ENCODE data around the gene FAM170B. TPM values are rescaled to one million over a fixed set of nuclear protein-coding genes. Genes with fewer than 3 reads are reported as not detected.

FAM170B gene
- total and polyA plus RNA-seq, 2 experiments from 2014 or later: not detected

DNA sequence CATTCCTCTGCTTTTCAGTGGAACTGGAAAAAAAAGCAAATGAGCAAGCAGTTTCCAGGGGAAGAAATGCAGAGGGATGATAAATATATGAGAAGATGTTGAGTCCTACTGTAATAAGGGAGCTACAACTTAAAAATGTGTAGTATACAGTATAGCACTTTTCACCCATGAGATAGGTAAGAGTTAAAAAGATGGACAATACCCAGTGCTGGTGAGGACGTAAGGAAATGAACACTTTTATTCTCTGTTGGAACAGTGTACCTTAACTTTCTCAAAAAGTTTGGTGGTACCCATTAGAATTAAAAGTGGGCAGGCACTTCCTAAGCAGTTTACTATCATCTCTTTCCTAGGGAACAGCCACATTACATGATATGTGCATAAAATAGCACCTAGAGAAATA is 2.7 kb upstream of the FAM170B start:
- Histone ChIP-seq H3K4me2 (no peak overlapping the region), H3K4me3 (no peak overlapping the region), H3K9me2 (ENCODE audit: insufficient read depth) (peaks cover 6% of the 10 kb centered on the region; the same call in 1 of the 2 replicates), H3F3A (replicated peaks; ENCODE audit: low read depth) (no peaks in the 10 kb centered on the region), H3K4me1 (ENCODE audit: insufficient read depth) (no peaks in the 10 kb centered on the region), H3K27ac (ENCODE audit: low read depth) (no peak overlapping the region), H3K27me3 (ENCODE audit: insufficient read depth) (no peaks in the 10 kb centered on the region), H4K20me1 (replicated peaks; ENCODE audit: insufficient read depth) (no peaks in the 10 kb centered on the region), H3K79me2 (replicated peaks; ENCODE audit: insufficient read depth) (no peaks in the 10 kb centered on the region), H2AFZ (no peak overlapping the region), H3K36me3 (ENCODE audit: insufficient read depth) (no peaks in the 10 kb centered on the region)
- DNase-seq (ENCODE audit: low spot score) (no peak), ATAC-seq (no peak)
- no peak for TF ChIP-seq JUNB (IDR thresholded peaks at IDR 0.05; ENCODE audit: unreplicated experiment)
- TF ChIP-seq NANOG (IDR thresholded peaks at IDR 0.05; ENCODE audit: borderline replicate concordance): no peak
- TF ChIP-seq CREB1 (CRISPR knock-in tag; IDR thresholded peaks at IDR 0.05; ENCODE audit: low read depth): no peak
- TF ChIP-seq, protein P1, sequence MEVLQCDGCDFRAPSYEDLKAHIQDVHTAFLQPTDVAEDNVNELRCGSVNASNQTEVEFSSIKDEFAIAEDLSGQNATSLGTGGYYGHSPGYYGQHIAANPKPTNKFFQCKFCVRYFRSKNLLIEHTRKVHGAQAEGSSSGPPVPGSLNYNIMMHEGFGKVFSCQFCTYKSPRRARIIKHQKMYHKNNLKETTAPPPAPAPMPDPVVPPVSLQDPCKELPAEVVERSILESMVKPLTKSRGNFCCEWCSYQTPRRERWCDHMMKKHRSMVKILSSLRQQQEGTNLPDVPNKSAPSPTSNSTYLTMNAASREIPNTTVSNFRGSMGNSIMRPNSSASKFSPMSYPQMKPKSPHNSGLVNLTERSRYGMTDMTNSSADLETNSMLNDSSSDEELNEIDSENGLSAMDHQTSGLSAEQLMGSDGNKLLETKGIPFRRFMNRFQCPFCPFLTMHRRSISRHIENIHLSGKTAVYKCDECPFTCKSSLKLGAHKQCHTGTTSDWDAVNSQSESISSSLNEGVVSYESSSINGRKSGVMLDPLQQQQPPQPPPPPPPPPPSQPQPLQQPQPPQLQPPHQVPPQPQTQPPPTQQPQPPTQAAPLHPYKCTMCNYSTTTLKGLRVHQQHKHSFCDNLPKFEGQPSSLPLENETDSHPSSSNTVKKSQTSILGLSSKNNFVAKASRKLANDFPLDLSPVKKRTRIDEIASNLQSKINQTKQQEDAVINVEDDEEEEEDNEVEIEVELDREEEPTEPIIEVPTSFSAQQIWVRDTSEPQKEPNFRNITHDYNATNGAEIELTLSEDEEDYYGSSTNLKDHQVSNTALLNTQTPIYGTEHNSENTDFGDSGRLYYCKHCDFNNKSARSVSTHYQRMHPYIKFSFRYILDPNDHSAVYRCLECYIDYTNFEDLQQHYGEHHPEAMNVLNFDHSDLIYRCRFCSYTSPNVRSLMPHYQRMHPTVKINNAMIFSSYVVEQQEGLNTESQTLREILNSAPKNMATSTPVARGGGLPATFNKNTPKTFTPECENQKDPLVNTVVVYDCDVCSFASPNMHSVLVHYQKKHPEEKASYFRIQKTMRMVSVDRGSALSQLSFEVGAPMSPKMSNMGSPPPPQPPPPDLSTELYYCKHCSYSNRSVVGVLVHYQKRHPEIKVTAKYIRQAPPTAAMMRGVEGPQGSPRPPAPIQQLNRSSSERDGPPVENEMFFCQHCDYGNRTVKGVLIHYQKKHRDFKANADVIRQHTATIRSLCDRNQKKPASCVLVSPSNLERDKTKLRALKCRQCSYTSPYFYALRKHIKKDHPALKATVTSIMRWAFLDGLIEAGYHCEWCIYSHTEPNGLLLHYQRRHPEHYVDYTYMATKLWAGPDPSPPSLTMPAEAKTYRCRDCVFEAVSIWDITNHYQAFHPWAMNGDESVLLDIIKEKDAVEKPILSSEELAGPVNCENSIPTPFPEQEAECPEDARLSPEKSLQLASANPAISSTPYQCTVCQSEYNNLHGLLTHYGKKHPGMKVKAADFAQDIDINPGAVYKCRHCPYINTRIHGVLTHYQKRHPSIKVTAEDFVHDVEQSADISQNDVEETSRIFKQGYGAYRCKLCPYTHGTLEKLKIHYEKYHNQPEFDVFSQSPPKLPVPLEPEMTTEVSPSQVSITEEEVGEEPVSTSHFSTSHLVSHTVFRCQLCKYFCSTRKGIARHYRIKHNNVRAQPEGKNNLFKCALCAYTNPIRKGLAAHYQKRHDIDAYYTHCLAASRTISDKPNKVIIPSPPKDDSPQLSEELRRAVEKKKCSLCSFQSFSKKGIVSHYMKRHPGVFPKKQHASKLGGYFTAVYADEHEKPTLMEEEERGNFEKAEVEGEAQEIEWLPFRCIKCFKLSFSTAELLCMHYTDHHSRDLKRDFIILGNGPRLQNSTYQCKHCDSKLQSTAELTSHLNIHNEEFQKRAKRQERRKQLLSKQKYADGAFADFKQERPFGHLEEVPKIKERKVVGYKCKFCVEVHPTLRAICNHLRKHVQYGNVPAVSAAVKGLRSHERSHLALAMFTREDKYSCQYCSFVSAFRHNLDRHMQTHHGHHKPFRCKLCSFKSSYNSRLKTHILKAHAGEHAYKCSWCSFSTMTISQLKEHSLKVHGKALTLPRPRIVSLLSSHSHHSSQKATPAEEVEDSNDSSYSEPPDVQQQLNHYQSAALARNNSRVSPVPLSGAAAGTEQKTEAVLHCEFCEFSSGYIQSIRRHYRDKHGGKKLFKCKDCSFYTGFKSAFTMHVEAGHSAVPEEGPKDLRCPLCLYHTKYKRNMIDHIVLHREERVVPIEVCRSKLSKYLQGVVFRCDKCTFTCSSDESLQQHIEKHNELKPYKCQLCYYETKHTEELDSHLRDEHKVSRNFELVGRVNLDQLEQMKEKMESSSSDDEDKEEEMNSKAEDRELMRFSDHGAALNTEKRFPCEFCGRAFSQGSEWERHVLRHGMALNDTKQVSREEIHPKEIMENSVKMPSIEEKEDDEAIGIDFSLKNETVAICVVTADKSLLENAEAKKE (CRISPR knock-in tag; IDR thresholded peaks at IDR 0.05): no peak
- no peak for TF ChIP-seq ZNF331 (CRISPR knock-in tag; IDR thresholded peaks at IDR 0.05; ENCODE audit: low read depth)
- no peak for TF ChIP-seq ZNF114 (CRISPR knock-in tag; IDR thresholded peaks at IDR 0.05)
- TF ChIP-seq STAT1 (IDR thresholded peaks at IDR 0.05; ENCODE audit: unreplicated experiment): no peak
- TF ChIP-seq POLR2AphosphoS5 (IDR thresholded peaks at IDR 0.05; ENCODE audit: low read depth): no peak
- TF ChIP-seq, protein P2, sequence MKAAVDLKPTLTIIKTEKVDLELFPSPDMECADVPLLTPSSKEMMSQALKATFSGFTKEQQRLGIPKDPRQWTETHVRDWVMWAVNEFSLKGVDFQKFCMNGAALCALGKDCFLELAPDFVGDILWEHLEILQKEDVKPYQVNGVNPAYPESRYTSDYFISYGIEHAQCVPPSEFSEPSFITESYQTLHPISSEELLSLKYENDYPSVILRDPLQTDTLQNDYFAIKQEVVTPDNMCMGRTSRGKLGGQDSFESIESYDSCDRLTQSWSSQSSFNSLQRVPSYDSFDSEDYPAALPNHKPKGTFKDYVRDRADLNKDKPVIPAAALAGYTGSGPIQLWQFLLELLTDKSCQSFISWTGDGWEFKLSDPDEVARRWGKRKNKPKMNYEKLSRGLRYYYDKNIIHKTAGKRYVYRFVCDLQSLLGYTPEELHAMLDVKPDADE (IDR thresholded peaks at IDR 0.05): no peak
- no peak for TF ChIP-seq EZH2 (IDR thresholded peaks at IDR 0.05; ENCODE audit: low read depth, unreplicated experiment)
- no peak for TF ChIP-seq REST (IDR thresholded peaks at IDR 0.05; ENCODE audit: unreplicated experiment)
- no peak for TF ChIP-seq CTCF (conservative IDR thresholded peaks at IDR 0.05; ENCODE audit: low read depth in 2 of 2)
- no peak for TF ChIP-seq EZH2phosphoT487 (IDR thresholded peaks at IDR 0.05; ENCODE audit: unreplicated experiment)
- Mint-ChIP-seq H3K9me3 (peaks cover 2% of the 10 kb centered on the region; the same call in 1 of the 3 replicates), H3K4me1 (peaks cover 7% of the 10 kb centered on the region), H3K27ac (no peak overlapping the region), H3K27me3 (ENCODE audit: insufficient read depth, low read depth, poor library complexity) (peaks cover 2% of the 10 kb centered on the region), H3K4me3 (no peak overlapping the region), H3K36me3 (ENCODE audit: low read depth) (peaks cover 2% of the 10 kb centered on the region; the same call in 2 of the 3 replicates)
